H9 (cell line): Measurements from ENCODE around the gene LRRC70. TPM values are rescaled to one million over a fixed set of nuclear protein-coding genes. Genes with fewer than 3 reads are reported as not detected.

Source experiments
- DNase-seq: peaks from one replicate; pipeline ENCODE4 v3.0.0-alpha.2; 2017
- H2AFZ ChIP-seq: one replicate; pipeline ENCODE4 v1.6.1; 2013; ENCODE audit warnings: mild to moderate bottlenecking, low read length, control low read depth, moderate library complexity
- H2AK5ac ChIP-seq: 2 replicates; pipeline ENCODE4 v1.6.1; 2013; ENCODE audit warnings: low read length, control low read depth, mixed read lengths; ENCODE audit not compliant: insufficient read length
- H2BK120ac ChIP-seq: one replicate; pipeline ENCODE4 v1.6.1; 2013; ENCODE audit warnings: low read depth, mild to moderate bottlenecking, low read length, control low read depth, inconsistent platforms; ENCODE audit not compliant: poor library complexity, severe bottlenecking
- H2BK12ac ChIP-seq: 2 replicates; pipeline ENCODE4 v1.6.1; 2013; ENCODE audit warnings: low read length, control low read depth, mixed read lengths, low read depth; ENCODE audit not compliant: insufficient read length
- H2BK15ac ChIP-seq: 2 replicates; pipeline ENCODE4 v1.6.1; 2013; ENCODE audit warnings: low read depth, low read length, control low read depth
- H2BK20ac ChIP-seq: one replicate; pipeline ENCODE4 v1.6.1; 2013; ENCODE audit warnings: low read depth, mild to moderate bottlenecking, low read length, control low read depth, inconsistent platforms; ENCODE audit not compliant: poor library complexity, severe bottlenecking
- H2BK5ac ChIP-seq: 2 replicates; pipeline ENCODE4 v1.6.1; 2013; ENCODE audit warnings: low read length, control low read depth, mixed read lengths; ENCODE audit not compliant: insufficient read length
- H3K14ac ChIP-seq: 2 replicates; pipeline ENCODE4 v1.6.1; 2013; ENCODE audit warnings: low read length, control low read depth; ENCODE audit not compliant: insufficient read depth
- H3K18ac ChIP-seq: 2 replicates; pipeline ENCODE4 v1.6.1; 2013; ENCODE audit warnings: low read depth, mild to moderate bottlenecking, mixed read lengths, low read length, control low read depth; ENCODE audit not compliant: insufficient read length
- H3K23ac ChIP-seq: 2 replicates; pipeline ENCODE4 v1.6.1; 2013; ENCODE audit warnings: low read length, control low read depth, mixed read lengths, low read depth; ENCODE audit not compliant: insufficient read length
- H3K23me2 ChIP-seq: 2 replicates; pipeline ENCODE4 v1.6.1; 2013; ENCODE audit warnings: low read depth, mild to moderate bottlenecking, mixed read lengths, low read length, control low read depth; ENCODE audit not compliant: insufficient read length, poor library complexity, severe bottlenecking
- H3K27ac ChIP-seq: 2 replicates; pipeline ENCODE4 v1.5.1; 2013; ENCODE audit warnings: low read length, control low read depth, mixed read lengths, low read depth; ENCODE audit not compliant: insufficient read length
- H3K27me3 ChIP-seq: 2 replicates; pipeline ENCODE4 v1.6.1; 2013; ENCODE audit warnings: low read length, control low read depth, inconsistent platforms; ENCODE audit not compliant: insufficient read depth
- H3K4ac ChIP-seq: 2 replicates; pipeline ENCODE4 v1.6.1; 2013; ENCODE audit warnings: low read depth, mild to moderate bottlenecking, control low read depth, inconsistent platforms, low read length, moderate library complexity
- H3K4me1 ChIP-seq: 2 replicates; pipeline ENCODE4 v1.6.1; 2013; ENCODE audit warnings: low read length, control low read depth, inconsistent platforms; ENCODE audit not compliant: insufficient read depth
- H3K4me2 ChIP-seq: 2 replicates; pipeline ENCODE4 v1.6.1; 2013; ENCODE audit warnings: low read length, control low read depth, mixed read lengths; ENCODE audit not compliant: insufficient read length, insufficient read depth
- H3K56ac ChIP-seq: 2 replicates; pipeline ENCODE4 v1.6.1; 2013; ENCODE audit warnings: low read depth, mild to moderate bottlenecking, mixed read lengths, low read length, control low read depth; ENCODE audit not compliant: insufficient read length
- H3K79me1 ChIP-seq: 2 replicates; pipeline ENCODE4 v1.6.1; 2013; ENCODE audit warnings: low read depth, mild to moderate bottlenecking, moderate library complexity, low read length, control low read depth, inconsistent platforms; ENCODE audit not compliant: insufficient read depth, poor library complexity, severe bottlenecking
- H3K79me2 ChIP-seq: 2 replicates; pipeline ENCODE4 v1.6.1; 2013; ENCODE audit warnings: low read length, control low read depth, inconsistent platforms; ENCODE audit not compliant: insufficient read depth
- H3K9ac ChIP-seq: 2 replicates; pipeline ENCODE4 v1.6.1; 2013; ENCODE audit warnings: low read length, control low read depth, mixed read lengths; ENCODE audit not compliant: insufficient read length; ENCODE audit errors: extremely low read depth
- H3K9me3 ChIP-seq: one replicate; pipeline ENCODE4 v1.6.1; 2013; ENCODE audit warnings: low read depth, low read length, inconsistent platforms; ENCODE audit not compliant: control insufficient read depth
- H3T11ph ChIP-seq: one replicate; pipeline ENCODE4 v1.6.1; 2013; ENCODE audit warnings: mild to moderate bottlenecking, low read length, control low read depth, inconsistent platforms
- H4K20me1 ChIP-seq: one replicate; pipeline ENCODE4 v1.6.1; 2013; ENCODE audit not compliant: control insufficient read depth, insufficient read length, insufficient read depth
- H4K5ac ChIP-seq: 2 replicates; pipeline ENCODE4 v1.6.1; 2013; ENCODE audit warnings: low read depth, mild to moderate bottlenecking, mixed read lengths, low read length, control low read depth; ENCODE audit not compliant: insufficient read length
- H4K8ac ChIP-seq: replicated peaks from 2 replicates; pipeline ENCODE4 v1.6.1; 2013; ENCODE audit warnings: low read length, control low read depth, mixed read lengths, low read depth; ENCODE audit not compliant: insufficient read length
- H4K91ac ChIP-seq: 2 replicates; pipeline ENCODE4 v1.6.1; 2013; ENCODE audit warnings: low read depth, mild to moderate bottlenecking, moderate library complexity, mixed read lengths, low read length, control low read depth; ENCODE audit not compliant: insufficient read length
- H3K27ac Mint-ChIP-seq, 3 experiments: 2 replicates in 2 of 3; 3 replicates in 1 of 3; pipeline ENCODE4 v1.8.0; 2020 to 2021; ENCODE audit warnings: mixed read lengths in 3 of 3, mild to moderate bottlenecking in 1 of 3, moderate library complexity in 1 of 3
- H3K27me3 Mint-ChIP-seq: 2 replicates; pipeline ENCODE4 v1.8.0; 2021; ENCODE audit warnings: low read depth, mild to moderate bottlenecking, moderate library complexity, mixed read lengths
- H3K36me3 Mint-ChIP-seq, 3 experiments: 2 replicates in 2 of 3; 3 replicates in 1 of 3; pipeline ENCODE4 v1.8.0; 2020 to 2021; ENCODE audit warnings: low read depth in 3 of 3, mixed read lengths in 3 of 3; ENCODE audit not compliant: insufficient read depth in 1 of 3
- H3K4me1 Mint-ChIP-seq, 2 experiments: 2 replicates each; pipeline ENCODE4 v1.8.0; 2020; ENCODE audit warnings: mixed read lengths in 2 of 2
- H3K4me3 Mint-ChIP-seq, 2 experiments: 2 replicates in 1 of 2; 3 replicates in 1 of 2; pipeline ENCODE4 v1.8.0; 2020 to 2021; ENCODE audit warnings: mild to moderate bottlenecking in 2 of 2, mixed read lengths in 2 of 2, moderate library complexity in 1 of 2
- H3K9me3 Mint-ChIP-seq, 2 experiments: 2 replicates in 1 of 2; 3 replicates in 1 of 2; pipeline ENCODE4 v1.8.0; 2020; ENCODE audit warnings: mild to moderate bottlenecking in 2 of 2, mixed read lengths in 2 of 2, moderate library complexity in 1 of 2
- WGBS: extraction: QIAGEN DNeasy Blood & Tissue Kit; methylation state at CpG from one replicate; pipeline ENCODE4 v1.1.7; 2013; ENCODE audit warnings: missing lambda C conversion rate, low lambda C conversion rate, mixed read lengths; ENCODE audit not compliant: insufficient read length; ENCODE audit errors: extremely low coverage; 5-methylcytosine and 5-hydroxymethylcytosine counted together
- total RNA-seq: library from RNA; stranded (reverse); gene quantifications from 2 replicates; pipeline ENCODE4 v1.2.1, GENCODE V29; 2021
- TF ChIP-seq, protein P1 (sequence below): fragments of 200-600 bp; sonication (generic); conservative IDR thresholded peaks from 3 replicates; pipeline ENCODE4 v1.8.0; 2021; ENCODE audit warnings: antibody characterized with exemption, mild to moderate bottlenecking

Gene LRRC70
- total RNA-seq, 1 experiment from 2014 or later, result 1.1 TPM

DNA sequence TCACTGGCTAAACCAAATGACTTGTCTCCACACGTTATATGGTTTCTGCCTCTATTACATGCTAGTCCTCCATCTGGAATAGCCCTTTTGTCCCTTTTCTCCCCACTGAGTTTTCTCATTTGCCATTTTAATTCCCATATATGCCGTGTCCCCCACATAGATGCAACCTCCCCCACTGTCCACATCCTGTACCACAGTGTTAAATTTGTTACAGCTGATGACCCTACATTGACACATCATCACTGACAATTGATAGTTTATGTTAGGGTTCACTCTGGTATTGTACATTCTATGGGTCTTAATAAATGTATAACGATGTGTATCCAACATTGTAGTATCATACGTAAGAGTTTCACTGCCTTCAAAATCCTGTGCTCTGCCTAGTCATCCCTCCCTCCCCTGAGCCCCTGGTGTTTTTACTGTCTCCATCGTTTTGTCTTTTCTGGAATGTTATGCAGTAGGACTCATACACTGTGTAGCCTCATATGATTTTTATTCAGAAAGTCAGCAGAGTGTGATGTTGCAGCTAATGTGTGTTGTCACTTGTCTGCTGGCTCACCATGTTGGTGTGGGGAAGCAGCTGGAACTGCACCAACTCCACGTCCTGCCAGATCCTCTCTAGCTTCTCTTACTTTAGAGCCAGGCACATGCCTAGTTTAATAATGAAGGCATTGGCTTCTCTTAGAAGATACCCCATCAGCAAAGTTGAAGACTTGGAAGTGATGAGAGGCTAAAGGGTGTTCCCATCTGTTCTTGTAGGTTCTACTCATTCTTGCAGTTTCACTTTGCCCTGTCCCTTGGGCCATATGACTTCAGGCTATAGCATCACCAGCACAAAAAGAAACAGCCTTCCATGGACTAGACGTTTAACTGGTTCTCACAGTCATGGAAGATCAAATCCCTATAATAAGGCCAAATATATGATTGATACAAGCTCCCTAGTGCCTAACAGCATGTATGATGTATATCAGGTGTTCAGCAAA lies 30.2 kb downstream of the LRRC70 start:
- no peak overlapping the region for H2BK5ac ChIP-seq
- H2AK5ac ChIP-seq, result no peak overlapping the region
- DNase-seq, result no peak
- no peak overlapping the region for H4K5ac ChIP-seq
- H4K8ac ChIP-seq, result no peak overlapping the region
- H2BK15ac ChIP-seq, result no peak overlapping the region
- H3K79me2 ChIP-seq, result no peaks in the 10 kb centered on the region
- no peak overlapping the region for H3K4me2 ChIP-seq
- H2AFZ ChIP-seq, result no peak overlapping the region
- peaks cover 0 to 4% of the 10 kb centered on the region in 2 experiments; a peak in 3 of 5 replicates for H3K9me3 Mint-ChIP-seq
- TF ChIP-seq, protein P1, sequence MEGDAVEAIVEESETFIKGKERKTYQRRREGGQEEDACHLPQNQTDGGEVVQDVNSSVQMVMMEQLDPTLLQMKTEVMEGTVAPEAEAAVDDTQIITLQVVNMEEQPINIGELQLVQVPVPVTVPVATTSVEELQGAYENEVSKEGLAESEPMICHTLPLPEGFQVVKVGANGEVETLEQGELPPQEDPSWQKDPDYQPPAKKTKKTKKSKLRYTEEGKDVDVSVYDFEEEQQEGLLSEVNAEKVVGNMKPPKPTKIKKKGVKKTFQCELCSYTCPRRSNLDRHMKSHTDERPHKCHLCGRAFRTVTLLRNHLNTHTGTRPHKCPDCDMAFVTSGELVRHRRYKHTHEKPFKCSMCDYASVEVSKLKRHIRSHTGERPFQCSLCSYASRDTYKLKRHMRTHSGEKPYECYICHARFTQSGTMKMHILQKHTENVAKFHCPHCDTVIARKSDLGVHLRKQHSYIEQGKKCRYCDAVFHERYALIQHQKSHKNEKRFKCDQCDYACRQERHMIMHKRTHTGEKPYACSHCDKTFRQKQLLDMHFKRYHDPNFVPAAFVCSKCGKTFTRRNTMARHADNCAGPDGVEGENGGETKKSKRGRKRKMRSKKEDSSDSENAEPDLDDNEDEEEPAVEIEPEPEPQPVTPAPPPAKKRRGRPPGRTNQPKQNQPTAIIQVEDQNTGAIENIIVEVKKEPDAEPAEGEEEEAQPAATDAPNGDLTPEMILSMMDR, result no peak
- no peak overlapping the region for H2BK20ac ChIP-seq
- H4K20me1 ChIP-seq, result no peaks in the 10 kb centered on the region
- no peak overlapping the region for H2BK12ac ChIP-seq
- H3K9ac ChIP-seq, result no peak overlapping the region
- no peak overlapping the region for H3K4ac ChIP-seq
- H2BK120ac ChIP-seq, result no peak overlapping the region
- H4K91ac ChIP-seq, result no peak overlapping the region
- H3K23me2 ChIP-seq, result no peaks in the 10 kb centered on the region
- WGBS, result no CpG with 5 or more reads among the region's 7 CpGs
- no peak overlapping the region for H3K18ac ChIP-seq
- no peak overlapping the region for H3K27ac ChIP-seq
- no peaks in the 10 kb centered on the region for H3K27me3 ChIP-seq
- no peak overlapping the region for H3K14ac ChIP-seq
- H3T11ph ChIP-seq, result no peak overlapping the region
- peaks cover 8 to 22% (median 11%) of the 10 kb centered on the region in 3 experiments for H3K36me3 Mint-ChIP-seq
- H3K23ac ChIP-seq, result no peak overlapping the region
- peaks cover under 1 to 3% of the 10 kb centered on the region in 2 experiments; a peak in 3 of 4 replicates for H3K4me1 Mint-ChIP-seq
- H3K56ac ChIP-seq, result no peak overlapping the region
- no peaks in the 10 kb centered on the region for H3K27me3 Mint-ChIP-seq
- H3K79me1 ChIP-seq, result no peaks in the 10 kb centered on the region
- no peaks in the 10 kb centered on the region for H3K4me1 ChIP-seq
- no peak overlapping the region for H3K4me3 Mint-ChIP-seq
- no peaks in the 10 kb centered on the region for H3K9me3 ChIP-seq
- H3K27ac Mint-ChIP-seq, result no peak overlapping the region
